ENCODE data around the gene SMCO3. TPM values are rescaled to one million over a fixed set of nuclear protein-coding genes. Genes with fewer than 3 reads are reported as not detected.
A peak's percentile ranks its signal among the peaks of the same experiment; 100 is the strongest.

Gene SMCO3
- total and polyA plus RNA-seq, 2 of the 13 experiments (the other 11 are each of a cell fraction or from before 2014, with no cell fraction given), result 0.29 to 0.42 TPM

- TF ChIP-seq MAZ (IDR thresholded peaks at IDR 0.05; ENCODE audit: borderline replicate concordance, low read depth, low read length) (no peak), MAZ (CRISPR knock-in tag; IDR thresholded peaks at IDR 0.05; ENCODE audit: low read depth) (no peak; the same call in 1 of the 2 replicates), KDM2A (CRISPR knock-in tag; IDR thresholded peaks at IDR 0.05; ENCODE audit: borderline replicate concordance, low read depth) (peak; percentile 69; the same call in 1 of the 2 replicates), ZNF326 (CRISPR knock-in tag; IDR thresholded peaks at IDR 0.05; ENCODE audit: borderline replicate concordance) (no peak), ZBTB3 (CRISPR knock-in tag; IDR thresholded peaks at IDR 0.05; ENCODE audit: borderline replicate concordance, low read depth) (no peak), ETV6 (CRISPR knock-in tag; conservative IDR thresholded peaks at IDR 0.05) (no peak), ZFP36 (IDR thresholded peaks at IDR 0.05; ENCODE audit: borderline replicate concordance, low read depth, low read length, partially characterized antibody) (no peak), NR1H2 (CRISPR knock-in tag; IDR thresholded peaks at IDR 0.05; ENCODE audit: borderline replicate concordance, low read depth) (no peak), HNRNPL (IDR thresholded peaks at IDR 0.05; ENCODE audit: low read depth, low read length) (no peak), ZNF232 (CRISPR knock-in tag; IDR thresholded peaks at IDR 0.05; ENCODE audit: borderline replicate concordance) (no peak), HNRNPLL (IDR thresholded peaks at IDR 0.05; ENCODE audit: low read depth, low read length, poor library complexity, severe bottlenecking) (peak; percentile 86), NFE2L2 (IDR thresholded peaks at IDR 0.05; ENCODE audit: low read length) (no peak), ZNF296 (CRISPR knock-in tag; conservative IDR thresholded peaks at IDR 0.05) (no peak), ATF6 (CRISPR knock-in tag; conservative IDR thresholded peaks at IDR 0.05) (no peak), MAFF (IDR thresholded peaks at IDR 0.05; ENCODE audit: low read depth, low read length) (no peak), ZBTB44 (CRISPR knock-in tag; IDR thresholded peaks at IDR 0.05) (no peak), ZFAT (CRISPR knock-in tag; conservative IDR thresholded peaks at IDR 0.05) (no peak), ZSCAN20 (CRISPR knock-in tag; IDR thresholded peaks at IDR 0.05; ENCODE audit: borderline replicate concordance) (no peak), NFE2 (CRISPR knock-in tag; IDR thresholded peaks at IDR 0.05) (no peak), ZMAT5 (CRISPR knock-in tag; IDR thresholded peaks at IDR 0.05; ENCODE audit: borderline replicate concordance, low read depth) (no peak), MBD4 (IDR thresholded peaks at IDR 0.05; ENCODE audit: borderline replicate concordance, low read length) (no peak), CSRNP1 (CRISPR knock-in tag; IDR thresholded peaks at IDR 0.05) (no peak), HOXA3 (CRISPR knock-in tag; IDR thresholded peaks at IDR 0.05) (peak; percentile 95)
Measured at GRCh38 chr12:14803011-14803829, 10.8 kb downstream of the SMCO3 start, which contains the start of the genes C12orf60 and WBP11 (continued).
